ENCODE measurements around the gene FLVCR2.

DNA sequence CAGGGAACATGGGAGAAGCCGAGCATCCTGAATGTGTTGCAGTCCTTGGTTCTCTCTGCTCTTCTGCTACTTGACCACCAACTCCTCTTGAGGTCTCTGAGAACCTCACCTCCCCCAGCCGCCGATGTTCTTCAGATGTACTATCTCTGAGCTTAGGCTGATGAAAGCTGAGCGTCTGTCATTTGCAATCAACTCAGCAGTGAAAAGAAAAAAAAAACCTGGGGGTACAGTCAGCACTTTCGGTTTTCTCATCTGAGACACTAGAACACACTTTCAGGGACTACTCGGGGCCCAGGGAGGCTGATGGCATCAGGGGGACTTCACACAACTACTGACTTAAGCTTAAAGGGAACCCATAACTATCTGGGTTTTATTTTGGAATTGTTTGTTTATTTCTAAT lies 9.6 kb upstream of the FLVCR2 start:
- TF ChIP-seq, protein P1, sequence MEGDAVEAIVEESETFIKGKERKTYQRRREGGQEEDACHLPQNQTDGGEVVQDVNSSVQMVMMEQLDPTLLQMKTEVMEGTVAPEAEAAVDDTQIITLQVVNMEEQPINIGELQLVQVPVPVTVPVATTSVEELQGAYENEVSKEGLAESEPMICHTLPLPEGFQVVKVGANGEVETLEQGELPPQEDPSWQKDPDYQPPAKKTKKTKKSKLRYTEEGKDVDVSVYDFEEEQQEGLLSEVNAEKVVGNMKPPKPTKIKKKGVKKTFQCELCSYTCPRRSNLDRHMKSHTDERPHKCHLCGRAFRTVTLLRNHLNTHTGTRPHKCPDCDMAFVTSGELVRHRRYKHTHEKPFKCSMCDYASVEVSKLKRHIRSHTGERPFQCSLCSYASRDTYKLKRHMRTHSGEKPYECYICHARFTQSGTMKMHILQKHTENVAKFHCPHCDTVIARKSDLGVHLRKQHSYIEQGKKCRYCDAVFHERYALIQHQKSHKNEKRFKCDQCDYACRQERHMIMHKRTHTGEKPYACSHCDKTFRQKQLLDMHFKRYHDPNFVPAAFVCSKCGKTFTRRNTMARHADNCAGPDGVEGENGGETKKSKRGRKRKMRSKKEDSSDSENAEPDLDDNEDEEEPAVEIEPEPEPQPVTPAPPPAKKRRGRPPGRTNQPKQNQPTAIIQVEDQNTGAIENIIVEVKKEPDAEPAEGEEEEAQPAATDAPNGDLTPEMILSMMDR (conservative IDR thresholded peaks at IDR 0.05 in 1 of 2, IDR thresholded peaks at IDR 0.05 in 1 of 2; ENCODE audit: extremely low read depth in 1 of 2, insufficient read depth in 1 of 2, low read depth in 1 of 2, low read length in 2 of 2) = no peak
- no peak for TF ChIP-seq EZH2 (IDR thresholded peaks at IDR 0.05; ENCODE audit: borderline replicate concordance, low read length)

Measured in mammary epithelial cell (primary cell).